ENCODE data around the gene SFT2D3. TPM values are rescaled to one million over a fixed set of nuclear protein-coding genes. Genes with fewer than 3 reads are reported as not detected.

SFT2D3 gene
- total and polyA plus RNA-seq, 2 donors (not counting 1 experiment from before 2014, with no cell fraction given) = 3.5 to 14.2 TPM

DNA sequence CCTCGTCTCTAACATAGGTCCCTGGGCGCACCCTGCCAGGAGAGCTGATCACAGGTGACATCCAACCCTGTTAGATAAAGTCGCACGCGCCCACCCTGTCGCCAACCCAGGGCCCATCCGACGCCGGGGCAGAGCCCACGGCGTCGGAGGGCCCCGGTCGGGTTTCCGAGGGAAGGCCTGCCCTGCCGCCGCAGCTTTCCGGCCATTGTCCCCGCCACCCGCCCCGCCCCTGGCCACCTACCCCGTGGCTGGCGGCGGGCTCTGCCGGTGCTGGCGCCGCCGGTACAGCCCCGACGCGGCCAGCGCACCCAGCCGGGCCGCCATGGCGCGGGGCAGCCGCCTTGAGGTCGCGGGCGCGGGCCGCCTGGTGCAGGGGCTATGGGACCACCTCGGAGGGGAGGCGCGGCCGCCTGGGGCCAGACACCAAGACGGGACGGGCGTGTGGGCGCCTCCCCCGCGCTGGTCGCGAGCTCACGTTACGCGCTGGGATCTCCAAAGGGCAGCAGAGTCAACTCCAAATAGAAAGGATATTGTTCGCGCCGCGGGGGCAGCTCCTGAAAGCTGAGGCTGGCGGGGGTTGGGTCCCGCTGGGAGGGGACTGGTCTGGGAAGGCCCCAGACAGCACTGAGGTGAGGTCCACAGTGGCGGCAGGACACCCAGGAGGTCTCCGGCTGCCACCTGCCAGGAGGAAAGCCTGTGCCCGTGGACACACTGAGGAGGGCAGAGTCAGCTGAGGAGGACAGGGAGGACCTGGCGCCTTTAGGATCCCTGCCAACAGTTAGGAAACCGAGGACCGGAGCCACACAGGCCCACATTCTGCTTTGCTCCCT lies 37.0 kb upstream of the SFT2D3 start:
- no peak for DNase-seq
- no peak for ATAC-seq (ENCODE audit: low read depth)
- Histone ChIP-seq H3K4me1 (ENCODE audit: control insufficient read depth in 2 of 2, insufficient read depth in 2 of 2, low read length in 2 of 2) (peaks cover 0 to 10% of the 10 kb centered on the region in 2 donors), H2AFZ (ENCODE audit: insufficient read depth, low read depth, low read length, poor library complexity, severe bottlenecking) (no peak overlapping the region), H4K20me1 (ENCODE audit: control insufficient read depth, insufficient read depth, low read length, poor library complexity, severe bottlenecking) (no peaks in the 10 kb centered on the region), H3K27ac (ENCODE audit: low read length in 2 of 2) (no peak overlapping the region), H3K4me2 (replicated peaks; ENCODE audit: low read depth, low read length, poor library complexity, severe bottlenecking) (peak overlapping the region; percentile 49), H3K9me3 (ENCODE audit: control extremely low read depth in 1 of 3, control insufficient read depth in 2 of 3, insufficient read depth in 1 of 3, low read length in 2 of 3) (peaks cover 0 to 15% (median 1%) of the 10 kb centered on the region in 3 donors), H3K36me3 (replicated peaks in 1 of 2; ENCODE audit: control extremely low read depth in 1 of 2, control insufficient read depth in 1 of 2, extremely low read depth in 1 of 2, insufficient read depth in 2 of 2, low read length in 1 of 2) (no peaks in the 10 kb centered on the region), H3K27me3 (replicated peaks in 1 of 4; ENCODE audit: control extremely low read depth in 1 of 4, control insufficient read depth in 3 of 4, insufficient read depth in 4 of 4, low read length in 3 of 4) (peaks cover 0 to 39% (median 23%) of the 10 kb centered on the region in 4 experiments), H3K9ac (ENCODE audit: low read length) (no peak overlapping the region), H3K4me3 (ENCODE audit: control extremely low read depth in 1 of 5, extremely low read depth in 1 of 5, insufficient read depth in 1 of 5, low read depth in 2 of 5, low read length in 4 of 5) (no peak overlapping the region), H3K79me2 (ENCODE audit: control insufficient read depth, insufficient read depth, low read length) (no peaks in the 10 kb centered on the region)
- intact Hi-C loops (cut with micrococcal nuclease) = no loop called here
- H3K9me3 Mint-ChIP-seq (ENCODE audit: insufficient read depth) = no peaks in the 10 kb centered on the region
- H3K27ac Mint-ChIP-seq = no peak overlapping the region
- 22% methylated on average over 69 of the region's 69 CpGs for WGBS (ENCODE audit: insufficient coverage)
- ChIA-PET CTCF (interaction anchor here (1.2 to 3.3 kb wide), 2 partner anchors 12 to 14 kb away, joined by 3 to 10 read pairs; no protein-coding TSS in a partner anchor), POLR2A (interaction anchor here (0.5 to 0.7 kb wide), 2 partner anchors 47 to 89 kb away, joined by 3 to 4 read pairs; no protein-coding TSS in a partner anchor)
- peaks cover 8% of the 10 kb centered on the region for H3K4me1 Mint-ChIP-seq
- H3K27me3 Mint-ChIP-seq = peaks cover 47% of the 10 kb centered on the region
- TF ChIP-seq, protein P1, sequence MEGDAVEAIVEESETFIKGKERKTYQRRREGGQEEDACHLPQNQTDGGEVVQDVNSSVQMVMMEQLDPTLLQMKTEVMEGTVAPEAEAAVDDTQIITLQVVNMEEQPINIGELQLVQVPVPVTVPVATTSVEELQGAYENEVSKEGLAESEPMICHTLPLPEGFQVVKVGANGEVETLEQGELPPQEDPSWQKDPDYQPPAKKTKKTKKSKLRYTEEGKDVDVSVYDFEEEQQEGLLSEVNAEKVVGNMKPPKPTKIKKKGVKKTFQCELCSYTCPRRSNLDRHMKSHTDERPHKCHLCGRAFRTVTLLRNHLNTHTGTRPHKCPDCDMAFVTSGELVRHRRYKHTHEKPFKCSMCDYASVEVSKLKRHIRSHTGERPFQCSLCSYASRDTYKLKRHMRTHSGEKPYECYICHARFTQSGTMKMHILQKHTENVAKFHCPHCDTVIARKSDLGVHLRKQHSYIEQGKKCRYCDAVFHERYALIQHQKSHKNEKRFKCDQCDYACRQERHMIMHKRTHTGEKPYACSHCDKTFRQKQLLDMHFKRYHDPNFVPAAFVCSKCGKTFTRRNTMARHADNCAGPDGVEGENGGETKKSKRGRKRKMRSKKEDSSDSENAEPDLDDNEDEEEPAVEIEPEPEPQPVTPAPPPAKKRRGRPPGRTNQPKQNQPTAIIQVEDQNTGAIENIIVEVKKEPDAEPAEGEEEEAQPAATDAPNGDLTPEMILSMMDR (IDR thresholded peaks at IDR 0.05) = no peak
- TF ChIP-seq EZH2 (IDR thresholded peaks at IDR 0.05; ENCODE audit: borderline replicate concordance, insufficient read depth, low read depth, low read length, poor library complexity, severe bottlenecking) = no peak
- no peak overlapping the region for H3K4me3 Mint-ChIP-seq

DNA sequence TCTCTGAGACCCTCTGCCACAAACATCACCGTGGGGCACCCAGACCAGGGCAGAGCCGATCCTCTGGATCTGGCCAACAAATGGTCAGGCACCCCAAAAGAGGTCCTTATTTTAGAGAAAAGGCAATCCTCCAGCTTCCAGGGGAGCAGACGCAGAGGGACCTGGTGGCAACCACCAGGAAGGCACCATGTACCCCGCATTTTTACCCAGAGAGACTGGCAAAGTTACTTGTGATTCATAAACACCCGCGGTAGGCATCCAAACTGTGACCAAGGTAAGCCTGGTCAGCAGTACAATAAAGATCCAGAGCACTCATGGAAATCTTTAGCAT lies 36.4 kb upstream of the SFT2D3 start:
- Histone ChIP-seq H3K4me1 (ENCODE audit: control insufficient read depth in 2 of 2, insufficient read depth in 2 of 2, low read length in 2 of 2) (peaks cover 0 to 5% of the 10 kb centered on the region in 2 donors), H3K79me2 (ENCODE audit: control insufficient read depth, insufficient read depth, low read length) (no peaks in the 10 kb centered on the region), H4K20me1 (ENCODE audit: control insufficient read depth, insufficient read depth, low read length, poor library complexity, severe bottlenecking) (no peaks in the 10 kb centered on the region), H3K36me3 (replicated peaks in 1 of 2; ENCODE audit: control extremely low read depth in 1 of 2, control insufficient read depth in 1 of 2, extremely low read depth in 1 of 2, insufficient read depth in 2 of 2, low read length in 1 of 2) (no peaks in the 10 kb centered on the region), H3K27me3 (replicated peaks in 1 of 4; ENCODE audit: control extremely low read depth in 1 of 4, control insufficient read depth in 3 of 4, insufficient read depth in 4 of 4, low read length in 3 of 4) (peaks cover 0 to 39% (median 23%) of the 10 kb centered on the region in 4 experiments), H3K9ac (ENCODE audit: low read length) (no peak overlapping the region), H2AFZ (ENCODE audit: insufficient read depth, low read depth, low read length, poor library complexity, severe bottlenecking) (no peak overlapping the region), H3K4me3 (ENCODE audit: control extremely low read depth in 1 of 5, extremely low read depth in 1 of 5, insufficient read depth in 1 of 5, low read depth in 2 of 5, low read length in 4 of 5) (no peak overlapping the region), H3K27ac (ENCODE audit: low read length in 2 of 2) (no peak overlapping the region), H3K9me3 (ENCODE audit: control extremely low read depth in 1 of 3, control insufficient read depth in 2 of 3, insufficient read depth in 1 of 3, low read length in 2 of 3) (peaks cover 0 to 10% (median 1%) of the 10 kb centered on the region in 3 donors), H3K4me2 (replicated peaks; ENCODE audit: low read depth, low read length, poor library complexity, severe bottlenecking) (no peak overlapping the region)
- H3K9me3 Mint-ChIP-seq (ENCODE audit: insufficient read depth) = no peaks in the 10 kb centered on the region
- intact Hi-C loops (cut with micrococcal nuclease) = no loop called here
- DNase-seq (no peak), ATAC-seq (ENCODE audit: low read depth) (no peak)
- TF ChIP-seq, protein P1 (IDR thresholded peaks at IDR 0.05) = no peak
- no peak for TF ChIP-seq EZH2 (IDR thresholded peaks at IDR 0.05; ENCODE audit: borderline replicate concordance, insufficient read depth, low read depth, low read length, poor library complexity, severe bottlenecking)
- H3K27ac Mint-ChIP-seq = no peak overlapping the region
- ChIA-PET CTCF (interaction anchor here (3.3 kb wide), 1 partner anchor 15 kb away, joined by 10 read pairs; no protein-coding TSS in a partner anchor), POLR2A (no interaction called here)
- peaks cover 7% of the 10 kb centered on the region for H3K4me1 Mint-ChIP-seq
- WGBS (ENCODE audit: insufficient coverage) = 97% methylated on average over 6 of the region's 6 CpGs
- H3K27me3 Mint-ChIP-seq = peaks cover 50% of the 10 kb centered on the region
- H3K4me3 Mint-ChIP-seq = no peak overlapping the region
